A549 (cell line): ENCODE measurements around the gene UNC13A. TPM values are rescaled to one million over a fixed set of nuclear protein-coding genes. Genes with fewer than 3 reads are reported as not detected.

Source experiments
- ATAC-seq, 2 experiments: fragments of 200-7000 bp in 1 of 2; fragments of >200 bp in 1 of 2; cut with Nextera tagmentation in 1 of 2; cut with Tn5 transposase in 1 of 2; 3 replicates each; pipeline versions ENCODE4 v1.8.0 to v1.9.1; 2018 to 2020; ENCODE audit warnings: mild to moderate bottlenecking in 1 of 2, moderate library complexity in 1 of 2
- CTCF ChIA-PET: fragments of 300-600 bp; sonication (Branson Sonifier 250); formaldehyde crosslinking; extraction: SDS; loops from one replicate; lab custom pipeline; 2021; ENCODE audit warnings: antibody characterized with exemption, inconsistent platforms; lab: Yijun Ruan, JAX
- POLR2A ChIA-PET: fragments of 350-600 bp; formaldehyde crosslinking; extraction: SDS; loops from one replicate; lab custom pipeline; 2021; ENCODE audit warnings: antibody characterized with exemption, inconsistent platforms; lab: Yijun Ruan, JAX
- DNase-seq, 2 experiments: peaks; one replicate each; pipeline versions ENCODE4 v3.0.0 to v3.0.0-alpha.2; 2011 to 2016; ENCODE audit warnings: low read depth in 1 of 2, low spot score in 1 of 2
- FAIRE-seq: peaks from 2 replicates; lab custom pipeline; 2011; peaks lifted over from hg19 to GRCh38; lab: Jason Lieb, UNC
- H3K27ac ChIP-seq, 2 experiments: fragments of >200 bp; sonication (Bioruptor Twin); formaldehyde crosslinking; 3 replicates each; pipeline ENCODE4 v1.5.1; 2016 to 2017
- H3K4me1 ChIP-seq: fragments of >200 bp; sonication (Bioruptor Twin); formaldehyde crosslinking; 3 replicates; pipeline ENCODE4 v1.6.1; 2016
- H3K4me2 ChIP-seq: fragments of >200 bp; sonication (Bioruptor Twin); formaldehyde crosslinking; 3 replicates; pipeline ENCODE4 v1.6.1; 2016
- H3K4me3 ChIP-seq: fragments of >200 bp; sonication (Bioruptor Twin); formaldehyde crosslinking; 3 replicates; pipeline ENCODE4 v1.5.1; 2016
- H3K9me3 ChIP-seq: fragments of >200 bp; sonication (Bioruptor Twin); formaldehyde crosslinking; 3 replicates; pipeline ENCODE4 v1.6.1; 2016
- BHLHE40 ChIP-seq: IDR thresholded peaks from 2 replicates; pipeline ENCODE4 v1.6.1; 2012; ENCODE audit warnings: low read depth, low read length, inconsistent platforms
- CEBPB ChIP-seq, 2 experiments: fragments of >200 bp in 1 of 2; sonication (Bioruptor Twin) in 1 of 2; formaldehyde crosslinking in 1 of 2; IDR thresholded peaks; 2 replicates each; pipeline ENCODE4 v1.6.1; 2012 to 2016
- EHF ChIP-seq: fragments of 250-450 bp; sonication (Bioruptor Pico); IDR thresholded peaks from 2 replicates; pipeline ENCODE4 v1.5.0; 2020; ENCODE audit warnings: mild to moderate bottlenecking
- EP300 ChIP-seq, 2 experiments: fragments of >200 bp; sonication (Bioruptor Twin); formaldehyde crosslinking; IDR thresholded peaks; 2 replicates in 1 of 2; 3 replicates in 1 of 2; pipeline ENCODE4 v1.6.1; 2016 to 2017
- FOSB ChIP-seq: fragments of 250-450 bp; sonication (Bioruptor Pico); IDR thresholded peaks from 2 replicates; pipeline ENCODE4 v1.5.0; 2020; ENCODE audit warnings: mild to moderate bottlenecking, moderate library complexity
- FOSL2 ChIP-seq, 2 experiments: fragments of 450-650 bp in 1 of 2; fragments of >200 bp in 1 of 2; sonication (Bioruptor Twin) in 1 of 2; formaldehyde crosslinking; IDR thresholded peaks; 2 replicates each; pipeline versions ENCODE4 v1.5.0 to v1.6.1; 2016 to 2020; ENCODE audit warnings: mild to moderate bottlenecking in 1 of 2, moderate library complexity in 1 of 2
- FOXS1 ChIP-seq: fragments of 250-450 bp; sonication (Bioruptor Pico); IDR thresholded peaks from 2 replicates; pipeline ENCODE4 v1.5.0; 2020; ENCODE audit warnings: mild to moderate bottlenecking, moderate library complexity
- HES2 ChIP-seq: fragments of >200 bp; sonication (Bioruptor Twin); formaldehyde crosslinking; IDR thresholded peaks from 2 replicates; pipeline ENCODE4 v1.6.1; 2016
- HOXB13 ChIP-seq: fragments of 250-450 bp; sonication (Bioruptor Pico); IDR thresholded peaks from 2 replicates; pipeline ENCODE4 v1.5.0; 2020; ENCODE audit warnings: low read depth, mild to moderate bottlenecking, moderate library complexity
- JUN ChIP-seq, 2 experiments: fragments of >200 bp; sonication (Bioruptor Twin); formaldehyde crosslinking; IDR thresholded peaks; 2 replicates in 1 of 2; 3 replicates in 1 of 2; pipeline ENCODE4 v1.6.1; 2016 to 2017
- KDM1A ChIP-seq: fragments of 200-600 bp; sonication (generic); IDR thresholded peaks from 2 replicates; pipeline ENCODE4 v1.6.1; 2016; ENCODE audit warnings: low read depth, mild to moderate bottlenecking
- KDM5A ChIP-seq: fragments of 200-600 bp; sonication (generic); IDR thresholded peaks from 2 replicates; pipeline ENCODE4 v1.6.1; 2016; ENCODE audit warnings: antibody characterized with exemption, mild to moderate bottlenecking
- MAX ChIP-seq: IDR thresholded peaks from 2 replicates; pipeline ENCODE4 v1.6.1; 2012
- MAZ ChIP-seq: fragments of 150-350 bp; IDR thresholded peaks from 2 replicates; pipeline ENCODE4 v1.6.1; 2014; ENCODE audit warnings: antibody characterized with exemption, low read depth, low read length, borderline replicate concordance
- NR3C1 ChIP-seq: fragments of >200 bp; sonication (Bioruptor Twin); formaldehyde crosslinking; IDR thresholded peaks from 3 replicates; pipeline ENCODE4 v1.6.1; 2017
- POLR2A ChIP-seq: IDR thresholded peaks from 2 replicates; pipeline ENCODE4 v1.6.1; 2012; ENCODE audit warnings: mild to moderate bottlenecking, low read length
- RAD21 ChIP-seq, 2 experiments: fragments of >200 bp in 1 of 2; sonication (Bioruptor Twin) in 1 of 2; formaldehyde crosslinking in 1 of 2; IDR thresholded peaks in 1 of 2; conservative IDR thresholded peaks in 1 of 2; 2 replicates in 1 of 2; 3 replicates in 1 of 2; pipeline ENCODE4 v1.6.1; 2012 to 2018; ENCODE audit warnings: inconsistent platforms in 1 of 2
- RARB ChIP-seq: fragments of 250-450 bp; sonication (Bioruptor Pico); IDR thresholded peaks from 2 replicates; pipeline ENCODE4 v1.8.0; 2021; ENCODE audit warnings: mild to moderate bottlenecking, moderate library complexity
- RFX5 ChIP-seq: fragments of 450-650 bp; IDR thresholded peaks from 2 replicates; pipeline ENCODE4 v1.7.1; 2014; ENCODE audit warnings: antibody characterized with exemption, mild to moderate bottlenecking, moderate library complexity
- TP53 ChIP-seq: fragments of 250-450 bp; sonication (Bioruptor Pico); IDR thresholded peaks from 2 replicates; pipeline ENCODE4 v1.5.0; 2021; ENCODE audit warnings: mild to moderate bottlenecking, moderate library complexity
- ZFP36 ChIP-seq: fragments of 450-650 bp; IDR thresholded peaks from 2 replicates; pipeline ENCODE4 v1.6.1; 2014; ENCODE audit warnings: borderline replicate concordance; ENCODE audit not compliant: partially characterized antibody
- ZSCAN20 ChIP-seq: fragments of 250-450 bp; sonication (Bioruptor Pico); IDR thresholded peaks from 2 replicates; pipeline ENCODE4 v1.8.0; 2022; ENCODE audit warnings: mild to moderate bottlenecking, moderate library complexity
- WGBS: methylation state at CpG from one replicate; pipeline ENCODE4 v1.1.6; 2017; ENCODE audit errors: missing lambda C conversion rate; 5-methylcytosine and 5-hydroxymethylcytosine counted together
- polyA plus RNA-seq, 4 experiments: library from polyadenylated mRNA; depleted of rRNA in 3 of 4; stranded (reverse); fragments of >200 nt; fragmentation: RNase III in 1 of 4; extraction: RNeasy Plus Mini Kit Qiagen cat#74134 plus additional on column Dnase treatment in 1 of 4; gene quantifications; 2 replicates in 3 of 4; 3 replicates in 1 of 4; pipeline ENCODE4 v1.2.3, GENCODE V29; 2011 to 2017
- TF ChIP-seq, protein P1 (sequence below): fragments of 250-450 bp; sonication (Bioruptor Pico); IDR thresholded peaks from 2 replicates; pipeline ENCODE4 v1.5.0; 2021; ENCODE audit warnings: mild to moderate bottlenecking, moderate library complexity, borderline replicate concordance
- TF ChIP-seq, protein P2 (sequence below): IDR thresholded peaks from 2 replicates; pipeline ENCODE4 v1.6.1; 2012; ENCODE audit warnings: low read depth, borderline replicate concordance

The UNC13A gene
- polyA plus RNA-seq, 2 of the 4 experiments (the other 2 are of a cell fraction) = 3.1 to 4.2 TPM

DNA sequence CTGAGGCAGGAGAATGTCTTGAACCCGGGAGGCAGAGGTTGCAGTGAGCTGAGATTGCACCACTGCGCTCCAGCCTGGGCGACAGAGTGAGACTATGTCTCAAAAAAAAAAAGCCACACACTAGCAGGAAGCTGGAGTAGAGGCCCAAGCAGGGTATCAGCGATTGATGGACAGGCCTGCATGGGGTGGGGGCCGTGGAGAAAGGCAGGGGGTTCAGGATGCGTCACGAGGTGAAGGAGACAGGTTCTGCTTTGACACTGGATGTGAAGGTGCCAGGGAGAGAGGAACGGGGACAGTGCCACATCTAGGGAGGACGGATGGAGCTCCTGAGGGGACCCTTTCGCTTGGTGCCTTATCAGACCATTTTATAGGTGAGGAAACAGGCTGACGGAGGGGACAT is 125.6 kb downstream of the UNC13A start:
- Histone ChIP-seq H3K4me2 (no peak overlapping the region), H3K9me3 (no peaks in the 10 kb centered on the region), H3K4me1 (peaks cover 33% of the 10 kb centered on the region), H3K4me3 (no peak overlapping the region)
- ChIA-PET CTCF (interaction anchor here (0.7 to 1.4 kb wide), 5 partner anchors 11 to 186 kb away, joined by 3 read pairs; no protein-coding TSS in a partner anchor), POLR2A (no interaction called here)
- FAIRE-seq = no peak
- DNase-seq = no peak
- ATAC-seq = no peak
- TF ChIP-seq RARB (CRISPR knock-in tag) (no peak), ZFP36 (no peak)
- TF ChIP-seq, all 56 proteins: peak for 0
- 81% methylated on average over 11 of the region's 11 CpGs for WGBS
- no peak overlapping the region for H3K27ac ChIP-seq

DNA sequence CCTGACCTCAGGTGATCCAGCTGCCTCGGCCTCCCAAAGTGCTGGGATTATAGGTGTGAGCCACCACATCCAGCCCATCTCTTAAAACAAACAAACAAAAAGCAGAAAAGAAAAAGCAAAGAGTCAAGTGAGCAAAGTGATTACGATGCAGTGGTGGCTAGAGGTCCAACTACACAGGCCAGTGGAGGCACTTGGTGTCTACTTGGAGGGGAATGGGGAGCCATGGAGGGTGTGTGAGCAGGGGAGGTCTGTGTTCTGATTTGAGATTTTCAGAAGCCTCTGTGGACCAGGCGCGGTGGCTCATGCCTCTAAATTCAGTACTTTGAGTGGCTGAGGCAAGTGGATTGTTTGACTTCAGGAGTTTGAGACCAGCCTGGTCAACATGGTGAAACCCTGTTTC is 126.1 kb downstream of the UNC13A start:
- CTCF ChIA-PET = interaction anchor here (0.7 to 1.4 kb wide), 4 partner anchors 12 to 66 kb away, joined by 3 read pairs; no protein-coding TSS in a partner anchor
- DNase-seq (no peak), ATAC-seq (no peak), FAIRE-seq (no peak)
- no peaks in the 10 kb centered on the region for H3K9me3 ChIP-seq
- WGBS = 98% methylated on average over 4 of the region's 4 CpGs
- no peak overlapping the region for H3K4me3 ChIP-seq
- H3K4me1 ChIP-seq = peaks cover 33% of the 10 kb centered on the region
- no peak overlapping the region for H3K27ac ChIP-seq
- TF ChIP-seq MAZ (no peak), ZFP36 (peak; percentile 24), JUN (IDR thresholded peaks at IDR 0.05) (no peak)
- H3K4me2 ChIP-seq = no peak overlapping the region
- POLR2A ChIA-PET = no interaction called here

DNA sequence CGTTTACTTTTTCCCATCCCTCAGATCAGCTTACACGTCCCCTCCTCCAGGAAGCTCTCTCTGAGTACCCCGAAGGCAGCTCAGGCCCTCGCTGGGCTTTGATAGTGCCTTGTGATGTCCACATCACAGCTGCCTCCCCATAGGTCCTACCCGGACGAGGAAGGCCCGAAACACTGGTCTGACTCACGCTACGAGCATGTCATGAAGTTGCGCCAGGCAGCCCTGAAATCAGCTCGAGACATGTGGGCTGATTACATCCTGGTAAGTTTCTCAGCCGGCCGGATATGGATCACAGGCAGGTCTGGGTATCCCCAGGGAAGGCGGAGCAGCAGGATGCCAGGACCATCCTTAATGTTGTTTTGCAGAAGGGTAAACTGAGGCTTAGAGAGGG is 128.0 kb downstream of the UNC13A start:
- DNase-seq = peak in 1 of 2 experiments; percentile 76
- H3K4me2 ChIP-seq = peak overlapping the region; percentile 32; the same call in 1 of the 3 replicates
- WGBS = 63% methylated on average over 8 of the region's 14 CpGs
- no peak for TF ChIP-seq FOSL2 (IDR thresholded peaks at IDR 0.05)
- peak; percentile 72 for TF ChIP-seq FOSL2 (CRISPR knock-in tag; IDR thresholded peaks at IDR 0.05)
- peak; percentile 21 for TF ChIP-seq ZFP36
- TF ChIP-seq ZSCAN20 (CRISPR knock-in tag) = no peak
- 0 out of 2 replicates have a peak, but pooled peaks have one; percentile 30 for TF ChIP-seq MAX
- TF ChIP-seq CEBPB (IDR thresholded peaks at IDR 0.05) = 0 out of 4 replicates have a peak, but pooled peaks of 1 of the 2 experiments have one; percentile 18
- TF ChIP-seq, all 56 proteins: peak for 4
- ChIA-PET CTCF (interaction anchor here (1.0 to 2.3 kb wide), 3 partner anchors 13 to 207 kb away, joined by 3 to 7 read pairs (median 4); no protein-coding TSS in a partner anchor), POLR2A (interaction anchor here (0.6 to 1.5 kb wide), 4 partner anchors 13 to 299 kb away, joined by 6 to 7 read pairs (median 6); no protein-coding TSS in a partner anchor)
- Histone ChIP-seq H3K4me3 (no peak overlapping the region), H3K9me3 (no peaks in the 10 kb centered on the region), H3K4me1 (peaks cover 24% of the 10 kb centered on the region), H3K27ac (peak overlapping the region; percentile 72 to 86)
- peak; percentile 60 to 63 for ATAC-seq
- FAIRE-seq = no peak

- POLR2A ChIA-PET = interaction anchor here (0.7 to 0.9 kb wide), 2 partner anchors 46 to 129 kb away, joined by 3 read pairs; partner anchors contain the start of gene PGLS
- TF ChIP-seq KDM5A (no peak), FOSL2 (IDR thresholded peaks at IDR 0.05) (no peak), FOSL2 (CRISPR knock-in tag; IDR thresholded peaks at IDR 0.05) (no peak), EHF (no peak), ZSCAN20 (CRISPR knock-in tag) (no peak), HES2 (no peak), RFX5 (no peak), KDM1A (no peak)
- H3K27ac ChIP-seq = no peak overlapping the region
- H3K4me1 ChIP-seq = peaks cover 20% of the 10 kb centered on the region
- CTCF ChIA-PET = interaction anchor here (1.1 to 1.6 kb wide), 4 partner anchors 16 to 65 kb away, joined by 3 to 4 read pairs (median 4); no protein-coding TSS in a partner anchor
- no peak for ATAC-seq
- no peak for FAIRE-seq
- peak overlapping the region; percentile 90; the same call in 2 of the 3 replicates for H3K4me2 ChIP-seq
- no peaks in the 10 kb centered on the region for H3K9me3 ChIP-seq
- no peak overlapping the region for H3K4me3 ChIP-seq
- no peak for DNase-seq
- WGBS = 98% methylated on average over 9 of the region's 9 CpGs
These were observed 130.7 kb downstream of the UNC13A start for GRCh38 chr19:17557466-17557865.

DNA sequence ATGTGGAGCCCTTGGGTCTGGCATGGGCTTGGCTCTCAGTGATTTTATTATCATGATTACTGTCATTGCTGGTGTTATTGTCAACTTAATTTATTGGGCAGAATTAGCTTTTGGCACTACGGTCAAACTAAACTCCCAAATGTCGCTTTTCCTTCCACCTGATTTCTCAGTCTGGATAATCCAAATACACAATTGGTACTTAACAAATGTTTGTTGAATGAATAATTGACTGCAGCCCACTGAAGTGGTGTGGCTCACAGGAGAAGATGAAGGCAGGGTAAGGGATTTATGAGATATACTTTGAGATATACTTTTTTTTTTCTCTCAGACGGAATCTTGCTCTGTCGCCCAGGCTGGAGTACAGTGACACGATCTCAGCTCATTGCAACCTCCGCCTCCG is 131.2 kb downstream of the UNC13A start:
- POLR2A ChIA-PET = interaction anchor here (0.6 to 0.9 kb wide), 3 partner anchors 36 to 130 kb away, joined by 3 to 5 read pairs (median 3); partner anchors contain the start of gene PGLS
- peak overlapping the region; percentile 100 for H3K4me3 ChIP-seq
- no peak for TF ChIP-seq POLR2A
- no peak for TF ChIP-seq HOXB13 (CRISPR knock-in tag)
- no peak for TF ChIP-seq FOSB (CRISPR knock-in tag)
- TF ChIP-seq BHLHE40 = no peak
- TF ChIP-seq, protein P1, sequence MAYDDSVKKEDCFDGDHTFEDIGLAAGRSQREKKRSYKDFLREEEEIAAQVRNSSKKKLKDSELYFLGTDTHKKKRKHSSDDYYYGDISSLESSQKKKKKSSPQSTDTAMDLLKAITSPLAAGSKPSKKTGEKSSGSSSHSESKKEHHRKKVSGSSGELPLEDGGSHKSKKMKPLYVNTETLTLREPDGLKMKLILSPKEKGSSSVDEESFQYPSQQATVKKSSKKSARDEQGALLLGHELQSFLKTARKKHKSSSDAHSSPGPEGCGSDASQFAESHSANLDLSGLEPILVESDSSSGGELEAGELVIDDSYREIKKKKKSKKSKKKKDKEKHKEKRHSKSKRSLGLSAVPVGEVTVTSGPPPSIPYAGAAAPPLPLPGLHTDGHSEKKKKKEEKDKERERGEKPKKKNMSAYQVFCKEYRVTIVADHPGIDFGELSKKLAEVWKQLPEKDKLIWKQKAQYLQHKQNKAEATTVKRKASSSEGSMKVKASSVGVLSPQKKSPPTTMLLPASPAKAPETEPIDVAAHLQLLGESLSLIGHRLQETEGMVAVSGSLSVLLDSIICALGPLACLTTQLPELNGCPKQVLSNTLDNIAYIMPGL (CRISPR knock-in tag) = no peak
- TF ChIP-seq FOXS1 (CRISPR knock-in tag) = no peak
- TF ChIP-seq NR3C1 = no peak
- no peak for TF ChIP-seq EP300 (IDR thresholded peaks at IDR 0.05)
- no peak for TF ChIP-seq RAD21 (conservative IDR thresholded peaks at IDR 0.05 in 1 of 2, IDR thresholded peaks at IDR 0.05 in 1 of 2)
- TF ChIP-seq, protein P2, sequence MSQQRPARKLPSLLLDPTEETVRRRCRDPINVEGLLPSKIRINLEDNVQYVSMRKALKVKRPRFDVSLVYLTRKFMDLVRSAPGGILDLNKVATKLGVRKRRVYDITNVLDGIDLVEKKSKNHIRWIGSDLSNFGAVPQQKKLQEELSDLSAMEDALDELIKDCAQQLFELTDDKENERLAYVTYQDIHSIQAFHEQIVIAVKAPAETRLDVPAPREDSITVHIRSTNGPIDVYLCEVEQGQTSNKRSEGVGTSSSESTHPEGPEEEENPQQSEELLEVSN = no peak
- TF ChIP-seq TP53 (CRISPR knock-in tag) = no peak

More for the DNA sequence above, 131.2 kb downstream of the UNC13A start:
- CTCF ChIA-PET = interaction anchor here (1.1 to 1.6 kb wide), 4 partner anchors 16 to 65 kb away, joined by 3 to 4 read pairs (median 4); no protein-coding TSS in a partner anchor
- Histone ChIP-seq H3K27ac (peak overlapping the region; percentile 97 to 99), H3K4me1 (peaks cover 20% of the 10 kb centered on the region), H3K4me2 (peak overlapping the region; percentile 90), H3K9me3 (no peaks in the 10 kb centered on the region)
- ATAC-seq (no peak), FAIRE-seq (no peak), DNase-seq (no peak)
- WGBS = 90% methylated on average over 7 of the region's 7 CpGs
